B cell (primary cell): Measurements from ENCODE around the gene COBL. TPM values are rescaled to one million over a fixed set of nuclear protein-coding genes. Genes with fewer than 3 reads are reported as not detected.

ENCODE experiments used
- ATAC-seq: fragments of 200-7000 bp; cut with Tn5 transposase; one replicate; pipeline ENCODE4 v1.10.0; 2021; ENCODE audit warnings: low read depth, mild to moderate bottlenecking, moderate number of reproducible peaks, moderate library complexity
- CTCF ChIA-PET: fragments of 350-600 bp; sonication (Branson Sonifier 250); formaldehyde crosslinking; loops from one replicate; lab custom pipeline; 2021; ENCODE audit warnings: antibody characterized with exemption, inconsistent platforms; lab: Charles Lee
- POLR2A ChIA-PET: fragments of 350-600 bp; sonication (Branson Sonifier 250); formaldehyde crosslinking; loops from one replicate; lab custom pipeline; 2021; ENCODE audit warnings: antibody characterized with exemption; lab: Charles Lee
- DNase-seq: peaks from one replicate; pipeline ENCODE4 v3.0.0; 2013
- H2AFZ ChIP-seq: 2 replicates; pipeline ENCODE4 v1.6.1; 2012; ENCODE audit warnings: mild to moderate bottlenecking, low read depth, low read length; ENCODE audit not compliant: insufficient read depth, poor library complexity, severe bottlenecking
- H3K27ac ChIP-seq, 2 donors: 1 replicate in 1 of 2; 2 replicates in 1 of 2; pipeline ENCODE4 v1.5.1; 2012 to 2013; ENCODE audit warnings: low read length in 2 of 2, mild to moderate bottlenecking in 2 of 2, moderate library complexity in 1 of 2
- H3K27me3 ChIP-seq, 4 experiments: fragments of 200-600 bp in 1 of 4; sonication (generic) in 1 of 4; replicated peaks in 1 of 4; 1 replicate in 2 of 4; 2 replicates in 2 of 4; pipeline versions ENCODE4 v1.6.1 to v1.7.0; 2013 to 2016; ENCODE audit warnings: low read length in 3 of 4, mild to moderate bottlenecking in 2 of 4, mixed read lengths in 1 of 4, moderate library complexity in 1 of 4; ENCODE audit not compliant: insufficient read depth in 4 of 4, control insufficient read depth in 3 of 4; ENCODE audit errors: control extremely low read depth in 1 of 4
- H3K36me3 ChIP-seq, 2 experiments: replicated peaks in 1 of 2; 1 replicate in 1 of 2; 2 replicates in 1 of 2; pipeline versions ENCODE4 v1.6.1 to v1.7.1; 2013; ENCODE audit warnings: low read length in 1 of 2; ENCODE audit not compliant: insufficient read depth in 2 of 2, control insufficient read depth in 1 of 2; ENCODE audit errors: control extremely low read depth in 1 of 2, extremely low read depth in 1 of 2
- H3K4me1 ChIP-seq, 2 donors: fragments of 200-600 bp in 1 of 2; sonication (generic) in 1 of 2; 1 replicate in 1 of 2; 2 replicates in 1 of 2; pipeline versions ENCODE4 v1.5.1 to v1.6.1; 2013 to 2017; ENCODE audit warnings: low read length in 2 of 2; ENCODE audit not compliant: control insufficient read depth in 2 of 2, insufficient read depth in 2 of 2
- H3K4me2 ChIP-seq: replicated peaks from 2 replicates; pipeline ENCODE3; 2012; ENCODE audit warnings: mild to moderate bottlenecking, low read depth, low read length; ENCODE audit not compliant: poor library complexity, severe bottlenecking
- H3K4me3 ChIP-seq, 5 experiments: fragments of 200-600 bp in 1 of 5; sonication (generic) in 1 of 5; 1 replicate in 3 of 5; 2 replicates in 2 of 5; pipeline versions ENCODE4 v1.5.1 to v1.7.0; 2011 to 2016; ENCODE audit warnings: low read length in 4 of 5, mild to moderate bottlenecking in 4 of 5, low read depth in 2 of 5, control low read depth in 1 of 5, moderate library complexity in 1 of 5; ENCODE audit not compliant: insufficient read depth in 1 of 5; ENCODE audit errors: control extremely low read depth in 1 of 5, extremely low read depth in 1 of 5
- H3K79me2 ChIP-seq: fragments of 200-600 bp; sonication (generic); one replicate; pipeline ENCODE4 v1.6.0; 2016; ENCODE audit warnings: low read length; ENCODE audit not compliant: control insufficient read depth, insufficient read depth
- H3K9ac ChIP-seq: fragments of 200-600 bp; sonication (generic); 2 replicates; pipeline ENCODE4 v1.6.1; 2017; ENCODE audit warnings: mild to moderate bottlenecking, low read length, moderate library complexity
- H3K9me3 ChIP-seq, 3 donors: one replicate each; pipeline versions ENCODE4 v1.6.1 to v1.7.1; 2013; ENCODE audit warnings: low read length in 2 of 3; ENCODE audit not compliant: control insufficient read depth in 2 of 3, insufficient read depth in 1 of 3; ENCODE audit errors: control extremely low read depth in 1 of 3
- H4K20me1 ChIP-seq: 2 replicates; pipeline ENCODE4 v1.6.0; 2012; ENCODE audit warnings: mild to moderate bottlenecking, low read length; ENCODE audit not compliant: insufficient read depth, control insufficient read depth, poor library complexity, severe bottlenecking
- H3K27ac Mint-ChIP-seq: one replicate; pipeline ENCODE4 v1.8.0; 2021; ENCODE audit warnings: mixed read lengths
- H3K27me3 Mint-ChIP-seq: one replicate; pipeline ENCODE4 v1.8.0; 2021; ENCODE audit warnings: mixed read lengths
- H3K4me1 Mint-ChIP-seq: one replicate; pipeline ENCODE4 v1.8.0; 2021; ENCODE audit warnings: mixed read lengths
- H3K4me3 Mint-ChIP-seq: one replicate; pipeline ENCODE4 v1.8.0; 2021; ENCODE audit warnings: mixed read lengths
- H3K9me3 Mint-ChIP-seq: one replicate; pipeline ENCODE4 v1.8.0; 2022; ENCODE audit warnings: mixed read lengths; ENCODE audit not compliant: insufficient read depth
- EZH2 ChIP-seq: IDR thresholded peaks from 2 replicates; pipeline ENCODE4 v1.6.1; 2012; ENCODE audit warnings: borderline replicate concordance, low read depth, mild to moderate bottlenecking, moderate library complexity, low read length; ENCODE audit not compliant: insufficient read depth, poor library complexity, severe bottlenecking
- WGBS: methylation state at CpG from one replicate; pipeline ENCODE4 v1.1.5; 2013; ENCODE audit warnings: missing lambda C conversion rate; ENCODE audit not compliant: insufficient coverage; 5-methylcytosine and 5-hydroxymethylcytosine counted together
- intact Hi-C: fragments of 100-400 bp; cut with micrococcal nuclease; formaldehyde crosslinking; loops from one replicate; pipeline ENCODE4 v1.10.0; 2022
- polyA plus RNA-seq: library from polyadenylated mRNA; depleted of rRNA; stranded (reverse); fragments of >200 nt; gene quantifications from 2 replicates; pipeline ENCODE4 v1.2.3, GENCODE V29; 2012
- total RNA-seq, 2 donors: library from RNA; stranded (reverse); fragments of 120-200 nt in 1 of 2; gene quantifications; 1 replicate in 1 of 2; 2 replicates in 1 of 2; pipeline versions ENCODE4 v1.2.3 to v1.2.4, GENCODE V29; 2013 to 2022
- TF ChIP-seq, protein P1 (sequence below): fragments of 200-600 bp; IDR thresholded peaks from one replicate; pipeline ENCODE4 v1.8.0; 2022; ENCODE audit warnings: antibody characterized with exemption, mild to moderate bottlenecking

The COBL gene
- total and polyA plus RNA-seq, 2 donors (not counting 1 experiment from before 2014, with no cell fraction given) = not detected

DNA sequence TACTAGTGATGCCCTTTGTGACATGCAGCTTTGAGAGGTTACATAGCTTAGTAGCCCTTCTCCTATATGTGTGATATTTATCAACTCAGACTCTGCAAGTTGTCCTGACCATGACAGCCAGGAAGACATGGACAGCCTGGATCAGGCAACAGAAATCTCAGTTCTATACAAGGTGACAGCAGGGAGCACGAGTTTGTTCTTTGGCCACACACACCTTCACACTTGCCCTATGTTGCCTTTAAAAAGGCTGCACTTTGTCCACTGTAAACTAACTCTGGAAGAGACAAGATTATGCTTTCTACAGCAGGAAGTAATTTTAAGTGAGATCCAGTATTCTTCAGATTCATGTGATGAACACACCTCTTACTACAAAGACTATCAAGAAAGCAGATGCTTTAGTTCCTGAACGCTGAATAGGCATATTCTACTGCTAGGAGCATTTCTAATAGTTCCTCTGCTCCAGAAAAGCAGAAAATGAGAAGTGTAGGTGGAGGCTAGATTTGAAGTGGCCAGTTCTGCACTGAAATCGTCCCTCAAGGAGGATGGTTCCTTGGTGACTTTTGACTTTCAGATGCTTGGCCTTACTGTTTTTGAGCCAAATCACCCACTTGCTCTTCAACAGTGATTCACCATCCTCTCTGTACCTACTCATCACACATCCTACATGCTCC lies 239.2 kb downstream of the COBL start:
- Histone ChIP-seq H4K20me1 (no peaks in the 10 kb centered on the region), H3K36me3 (no peaks in the 10 kb centered on the region), H3K4me1 (no peaks in the 10 kb centered on the region), H3K27ac (no peak overlapping the region), H3K4me2 (no peak overlapping the region), H2AFZ (no peak overlapping the region), H3K9ac (no peak overlapping the region), H3K27me3 (no peaks in the 10 kb centered on the region), H3K79me2 (no peaks in the 10 kb centered on the region), H3K4me3 (no peak overlapping the region), H3K9me3 (peaks cover 0 to 5% (median 0%) of the 10 kb centered on the region in 3 donors)
- Mint-ChIP-seq H3K4me1 (no peaks in the 10 kb centered on the region), H3K4me3 (no peak overlapping the region), H3K9me3 (no peaks in the 10 kb centered on the region), H3K27ac (no peak overlapping the region), H3K27me3 (no peaks in the 10 kb centered on the region)
- intact Hi-C loops = no loop called here
- no peak for DNase-seq
- no peak for ATAC-seq
- ChIA-PET POLR2A (no interaction called here), CTCF (no interaction called here)
- TF ChIP-seq, protein P1, sequence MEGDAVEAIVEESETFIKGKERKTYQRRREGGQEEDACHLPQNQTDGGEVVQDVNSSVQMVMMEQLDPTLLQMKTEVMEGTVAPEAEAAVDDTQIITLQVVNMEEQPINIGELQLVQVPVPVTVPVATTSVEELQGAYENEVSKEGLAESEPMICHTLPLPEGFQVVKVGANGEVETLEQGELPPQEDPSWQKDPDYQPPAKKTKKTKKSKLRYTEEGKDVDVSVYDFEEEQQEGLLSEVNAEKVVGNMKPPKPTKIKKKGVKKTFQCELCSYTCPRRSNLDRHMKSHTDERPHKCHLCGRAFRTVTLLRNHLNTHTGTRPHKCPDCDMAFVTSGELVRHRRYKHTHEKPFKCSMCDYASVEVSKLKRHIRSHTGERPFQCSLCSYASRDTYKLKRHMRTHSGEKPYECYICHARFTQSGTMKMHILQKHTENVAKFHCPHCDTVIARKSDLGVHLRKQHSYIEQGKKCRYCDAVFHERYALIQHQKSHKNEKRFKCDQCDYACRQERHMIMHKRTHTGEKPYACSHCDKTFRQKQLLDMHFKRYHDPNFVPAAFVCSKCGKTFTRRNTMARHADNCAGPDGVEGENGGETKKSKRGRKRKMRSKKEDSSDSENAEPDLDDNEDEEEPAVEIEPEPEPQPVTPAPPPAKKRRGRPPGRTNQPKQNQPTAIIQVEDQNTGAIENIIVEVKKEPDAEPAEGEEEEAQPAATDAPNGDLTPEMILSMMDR = no peak
- TF ChIP-seq EZH2 = no peak
- 71% methylated on average over 2 of the region's 3 CpGs for WGBS

GRCh38 chr7:51075681-51076580 lies 240.7 kb downstream of the COBL start:
- DNase-seq = no peak
- Histone ChIP-seq H2AFZ (no peak overlapping the region), H3K27me3 (no peaks in the 10 kb centered on the region), H4K20me1 (no peaks in the 10 kb centered on the region), H3K36me3 (no peaks in the 10 kb centered on the region), H3K27ac (no peak overlapping the region), H3K9me3 (peaks cover 0 to 5% (median 0%) of the 10 kb centered on the region in 3 donors), H3K9ac (no peak overlapping the region), H3K4me2 (no peak overlapping the region), H3K4me3 (no peak overlapping the region), H3K4me1 (no peaks in the 10 kb centered on the region), H3K79me2 (no peaks in the 10 kb centered on the region)
- CTCF ChIA-PET = no interaction called here
- H3K4me3 Mint-ChIP-seq = no peak overlapping the region
- no peak for ATAC-seq
- no peaks in the 10 kb centered on the region for H3K4me1 Mint-ChIP-seq
- POLR2A ChIA-PET = no interaction called here
- no peaks in the 10 kb centered on the region for H3K27me3 Mint-ChIP-seq
- no peak for TF ChIP-seq EZH2
- TF ChIP-seq, protein P1 = no peak
- 28% methylated on average over 4 of the region's 11 CpGs for WGBS
- H3K9me3 Mint-ChIP-seq = no peaks in the 10 kb centered on the region
- no peak overlapping the region for H3K27ac Mint-ChIP-seq
- intact Hi-C loops = no loop called here
